ENCODE data around the gene NSF. TPM values are rescaled to one million over a fixed set of nuclear protein-coding genes. Genes with fewer than 3 reads are reported as not detected.

NSF gene
- total RNA-seq, 2 experiments from 2014 or later, result 37.0 to 37.9 TPM

DNA sequence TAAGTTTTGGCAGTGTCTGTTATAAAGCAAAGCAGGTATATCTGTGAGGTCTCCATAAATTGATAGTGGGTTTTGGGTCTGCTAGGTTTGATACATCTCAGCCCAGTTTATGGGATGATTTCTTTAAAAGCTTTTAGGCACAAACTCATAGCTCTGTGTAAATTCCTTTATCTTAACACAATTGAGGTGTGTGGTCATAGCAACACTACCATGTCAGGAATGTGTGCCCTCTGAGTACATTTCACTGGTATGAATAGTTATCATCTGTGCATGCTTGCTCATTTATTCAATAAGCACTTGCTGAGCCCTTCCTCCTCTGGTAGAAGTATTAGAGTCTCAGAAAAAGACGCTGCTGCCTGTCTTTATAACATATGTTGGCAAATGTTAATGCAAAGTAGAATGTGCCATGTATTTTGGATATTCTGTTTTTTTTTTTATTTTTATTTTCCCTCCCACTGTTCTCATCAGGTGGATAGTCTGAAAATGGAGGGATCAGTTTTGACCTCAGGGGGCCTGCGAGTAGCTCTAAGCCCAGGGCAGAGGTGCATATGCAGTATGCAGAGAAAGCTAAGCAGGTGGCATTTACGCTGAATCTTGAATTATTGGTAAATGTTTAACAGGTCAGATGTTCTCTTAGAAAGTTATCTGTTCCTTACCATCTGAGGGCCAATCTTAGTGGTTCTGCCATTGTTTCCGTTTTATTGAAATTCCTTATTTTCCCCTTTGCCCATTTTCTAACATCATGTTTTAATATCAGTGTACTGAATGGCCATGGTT, 137.3 kb downstream of the NSF start:
- DNase-seq, result no peak
- H3K36me3 Mint-ChIP-seq, result no peaks in the 10 kb centered on the region
- no peak overlapping the region for H3K27ac Mint-ChIP-seq

GRCh38 chr17:46730026-46730425, 139.6 kb downstream of the NSF start:
- Mint-ChIP-seq H3K27ac (no peak overlapping the region), H3K36me3 (no peaks in the 10 kb centered on the region), H3K9me3 (no peaks in the 10 kb centered on the region), H3K27me3 (no peaks in the 10 kb centered on the region), H3K4me3 (no peak overlapping the region), H3K4me1 (peaks cover 3% of the 10 kb centered on the region)
- no peak for DNase-seq

More for the DNA sequence above, 137.3 kb downstream of the NSF start:
- no peak overlapping the region for H3K4me3 Mint-ChIP-seq
- no peaks in the 10 kb centered on the region for H3K27me3 Mint-ChIP-seq
- H3K4me1 Mint-ChIP-seq, result no peaks in the 10 kb centered on the region
- no peaks in the 10 kb centered on the region for H3K9me3 Mint-ChIP-seq

- Mint-ChIP-seq H3K4me3 (no peak overlapping the region), H3K4me1 (peaks cover 3% of the 10 kb centered on the region), H3K27me3 (no peaks in the 10 kb centered on the region), H3K9me3 (no peaks in the 10 kb centered on the region), H3K36me3 (no peaks in the 10 kb centered on the region), H3K27ac (no peak overlapping the region)
- no peak for DNase-seq
Measured at GRCh38 chr17:46730679-46731078, 140.2 kb downstream of the NSF start.

GRCh38 chr17:46732160-46732559, 141.7 kb downstream of the NSF start:
- Mint-ChIP-seq H3K4me1 (peaks cover 3% of the 10 kb centered on the region), H3K27ac (no peak overlapping the region), H3K9me3 (no peaks in the 10 kb centered on the region), H3K27me3 (no peaks in the 10 kb centered on the region), H3K4me3 (no peak overlapping the region), H3K36me3 (no peaks in the 10 kb centered on the region)
- no peak for DNase-seq

GRCh38 chr17:46732754-46733398, 142.4 kb downstream of the NSF start:
- Mint-ChIP-seq H3K36me3 (peaks cover 3% of the 10 kb centered on the region), H3K27me3 (no peaks in the 10 kb centered on the region), H3K4me1 (peaks cover 3% of the 10 kb centered on the region), H3K9me3 (no peaks in the 10 kb centered on the region), H3K27ac (no peak overlapping the region), H3K4me3 (no peak overlapping the region)
- no peak for DNase-seq

DNA sequence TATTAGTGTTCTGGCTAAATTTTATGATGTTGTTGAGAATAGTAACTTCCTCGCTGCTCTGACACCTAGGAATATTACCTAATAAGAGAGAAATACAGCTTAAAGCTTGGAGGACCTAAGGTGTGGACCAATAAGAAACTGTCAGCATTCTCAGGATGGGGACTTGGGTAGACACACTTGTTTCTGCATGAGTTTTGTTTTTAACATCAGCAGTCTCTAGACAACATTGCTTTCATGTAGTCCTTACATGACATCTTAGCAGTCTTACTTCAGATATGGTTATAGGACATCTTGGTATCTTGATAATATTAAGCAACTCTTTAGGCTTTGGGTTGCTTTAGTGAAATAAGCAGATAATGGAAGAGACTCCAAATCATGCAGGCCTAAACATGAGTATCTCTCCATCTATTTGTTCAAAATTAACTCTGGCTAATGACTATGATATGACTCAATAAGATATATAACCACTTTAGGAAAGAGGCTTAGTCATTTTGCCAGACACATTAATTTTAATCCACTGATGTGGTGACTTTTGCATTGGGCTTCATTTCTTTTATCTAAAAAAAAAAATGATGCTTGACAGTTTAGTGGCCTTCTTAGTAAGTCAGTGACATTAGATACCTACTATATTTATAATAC, 143.5 kb downstream of the NSF start:
- Mint-ChIP-seq H3K9me3 (no peaks in the 10 kb centered on the region), H3K4me3 (no peak overlapping the region), H3K27me3 (no peaks in the 10 kb centered on the region), H3K27ac (no peak overlapping the region), H3K36me3 (peaks cover 3% of the 10 kb centered on the region), H3K4me1 (peaks cover 3% of the 10 kb centered on the region)
- DNase-seq, result no peak

DNA sequence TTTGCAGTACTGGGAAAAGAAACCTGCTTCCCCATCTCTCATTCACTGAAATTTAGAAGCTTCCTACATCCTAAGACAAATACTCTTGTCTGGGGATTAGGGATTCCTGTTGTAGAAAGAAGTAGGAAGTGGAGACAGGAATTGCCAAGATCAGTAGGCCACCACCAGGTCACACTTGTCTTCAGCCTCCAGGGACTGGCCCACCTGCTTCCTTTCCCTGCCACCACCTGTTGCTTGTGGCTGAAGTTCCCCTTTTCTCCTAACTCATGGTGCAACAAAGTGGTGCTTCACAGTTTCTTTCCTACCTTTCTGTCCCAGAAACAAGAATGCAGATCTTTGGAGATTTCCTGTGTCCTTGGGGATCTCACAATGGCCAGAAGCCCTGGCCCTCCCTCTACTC, 145.6 kb downstream of the NSF start:
- DNase-seq, result no peak
- Mint-ChIP-seq H3K4me1 (peaks cover 3% of the 10 kb centered on the region), H3K27me3 (no peaks in the 10 kb centered on the region), H3K9me3 (no peaks in the 10 kb centered on the region), H3K27ac (no peak overlapping the region), H3K4me3 (no peak overlapping the region), H3K36me3 (peaks cover 3% of the 10 kb centered on the region)

- Mint-ChIP-seq H3K4me3 (no peak overlapping the region), H3K27ac (no peak overlapping the region)
Measured at GRCh38 chr17:46737326-46737725, 146.9 kb downstream of the NSF start.

GRCh38 chr17:46738544-46738943, 148.1 kb downstream of the NSF start:
- DNase-seq, result no peak
- no peaks in the 10 kb centered on the region for H3K27me3 Mint-ChIP-seq
- H3K36me3 Mint-ChIP-seq, result peaks cover 3% of the 10 kb centered on the region
- H3K27ac Mint-ChIP-seq, result no peak overlapping the region
- no peak overlapping the region for H3K4me3 Mint-ChIP-seq
- H3K4me1 Mint-ChIP-seq, result peaks cover 3% of the 10 kb centered on the region
- no peaks in the 10 kb centered on the region for H3K9me3 Mint-ChIP-seq

More at GRCh38 chr17:46737326-46737725, 146.9 kb downstream of the NSF start:
- Mint-ChIP-seq H3K36me3 (peaks cover 3% of the 10 kb centered on the region), H3K9me3 (no peaks in the 10 kb centered on the region), H3K27me3 (no peaks in the 10 kb centered on the region), H3K4me1 (peaks cover 3% of the 10 kb centered on the region)
- DNase-seq, result no peak

- Mint-ChIP-seq H3K27me3 (no peaks in the 10 kb centered on the region), H3K4me1 (no peaks in the 10 kb centered on the region), H3K27ac (no peak overlapping the region)
Measured at GRCh38 chr17:46739982-46740381, 149.5 kb downstream of the NSF start.

DNA sequence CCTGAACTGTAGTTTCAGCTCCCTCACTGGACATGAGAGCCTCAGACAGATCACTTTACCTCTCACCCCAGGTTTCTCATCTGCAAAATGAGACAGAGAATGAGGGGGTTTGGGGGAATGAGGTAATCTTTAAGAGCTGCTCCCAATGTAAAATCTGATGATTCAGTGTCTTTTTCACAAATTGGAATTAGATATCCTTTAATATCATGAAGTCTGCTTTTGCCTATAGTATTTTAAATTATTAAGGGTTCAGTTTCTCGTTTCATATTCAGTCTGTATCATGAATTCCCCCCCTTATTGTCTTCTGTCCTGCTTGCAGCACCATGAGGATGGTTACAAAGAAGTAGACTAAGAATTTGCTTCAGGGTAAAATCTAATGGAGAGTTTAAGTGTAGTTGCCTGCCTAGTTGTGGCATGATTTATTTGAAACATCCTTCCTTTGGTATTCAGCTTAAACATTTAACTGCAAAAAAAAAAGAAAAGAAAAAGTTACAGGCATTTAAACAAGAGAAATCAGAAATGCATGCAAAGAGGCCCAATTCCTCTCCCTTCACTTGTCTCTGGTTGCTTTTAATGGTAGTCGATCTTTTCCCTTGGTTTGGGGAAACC, 150.8 kb downstream of the NSF start:
- peaks cover 3% of the 10 kb centered on the region for H3K36me3 Mint-ChIP-seq
- DNase-seq, result no peak
- H3K4me1 Mint-ChIP-seq, result no peaks in the 10 kb centered on the region
- H3K27ac Mint-ChIP-seq, result no peak overlapping the region
- no peaks in the 10 kb centered on the region for H3K27me3 Mint-ChIP-seq
- no peak overlapping the region for H3K4me3 Mint-ChIP-seq
- no peaks in the 10 kb centered on the region for H3K9me3 Mint-ChIP-seq

More at GRCh38 chr17:46739982-46740381, 149.5 kb downstream of the NSF start:
- no peak for DNase-seq
- H3K9me3 Mint-ChIP-seq, result no peaks in the 10 kb centered on the region
- no peak overlapping the region for H3K4me3 Mint-ChIP-seq
- peaks cover 3% of the 10 kb centered on the region for H3K36me3 Mint-ChIP-seq

- DNase-seq, result peak; percentile 8
- H3K27ac Mint-ChIP-seq, result no peak overlapping the region
- no peaks in the 10 kb centered on the region for H3K36me3 Mint-ChIP-seq
- H3K27me3 Mint-ChIP-seq, result no peaks in the 10 kb centered on the region
- H3K4me3 Mint-ChIP-seq, result no peak overlapping the region
- no peaks in the 10 kb centered on the region for H3K4me1 Mint-ChIP-seq
- no peaks in the 10 kb centered on the region for H3K9me3 Mint-ChIP-seq
Measured at GRCh38 chr17:46742565-46743270, 152.2 kb downstream of the NSF start.

DNA sequence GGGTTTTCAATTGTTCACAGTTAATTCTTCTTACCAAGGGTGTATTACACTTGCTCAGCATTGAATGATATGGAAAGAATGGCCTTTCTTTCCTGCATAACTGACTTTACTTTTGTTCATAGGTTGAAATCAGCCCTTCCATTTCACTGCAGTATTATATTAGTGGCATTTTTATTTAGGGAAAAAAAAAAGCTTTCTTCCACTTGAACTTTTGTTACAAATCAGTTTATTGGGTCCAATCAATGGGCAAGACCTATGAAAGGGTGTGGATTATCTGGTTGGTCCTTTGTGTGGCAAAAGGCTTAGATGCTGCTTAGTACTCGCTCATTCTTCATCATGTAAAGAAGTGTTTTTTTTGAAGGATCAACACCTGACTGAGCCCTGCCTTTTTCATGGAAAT, 154.0 kb downstream of the NSF start:
- no peaks in the 10 kb centered on the region for H3K27me3 Mint-ChIP-seq
- no peaks in the 10 kb centered on the region for H3K4me1 Mint-ChIP-seq
- H3K36me3 Mint-ChIP-seq, result no peaks in the 10 kb centered on the region
- no peak overlapping the region for H3K27ac Mint-ChIP-seq
- H3K4me3 Mint-ChIP-seq, result no peak overlapping the region
- H3K9me3 Mint-ChIP-seq, result no peaks in the 10 kb centered on the region
- DNase-seq, result no peak

DNA sequence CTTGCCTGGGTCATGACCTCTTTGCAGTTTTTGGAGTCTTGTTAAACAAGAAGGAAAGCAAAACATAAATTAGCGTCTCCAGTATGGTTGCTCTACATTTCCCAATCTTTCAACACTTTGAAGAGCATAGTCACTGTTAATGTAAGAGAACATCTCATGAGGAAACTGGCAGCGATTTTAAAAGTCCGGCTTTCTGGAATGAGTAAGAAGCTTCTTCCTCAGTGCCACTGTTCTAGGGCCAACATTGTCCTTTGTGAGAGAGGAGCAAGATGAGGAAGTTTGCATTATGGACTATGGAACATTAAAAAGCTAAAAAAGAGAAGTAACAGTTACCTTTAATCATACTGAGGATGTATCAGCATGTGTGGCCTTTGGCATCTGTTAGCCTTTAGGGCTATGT, 154.9 kb downstream of the NSF start:
- Mint-ChIP-seq H3K27ac (no peak overlapping the region), H3K4me1 (no peaks in the 10 kb centered on the region), H3K9me3 (no peaks in the 10 kb centered on the region), H3K4me3 (no peak overlapping the region), H3K36me3 (no peaks in the 10 kb centered on the region), H3K27me3 (no peaks in the 10 kb centered on the region)
- no peak for DNase-seq

- Mint-ChIP-seq H3K9me3 (no peaks in the 10 kb centered on the region), H3K27me3 (no peaks in the 10 kb centered on the region), H3K4me1 (no peaks in the 10 kb centered on the region), H3K27ac (no peak overlapping the region), H3K36me3 (peaks cover 2% of the 10 kb centered on the region), H3K4me3 (no peak overlapping the region)
- no peak for DNase-seq
Measured at GRCh38 chr17:46751425-46751824, 161.0 kb downstream of the NSF start.
